ENCODE data around the gene SNTB2.

DNA sequence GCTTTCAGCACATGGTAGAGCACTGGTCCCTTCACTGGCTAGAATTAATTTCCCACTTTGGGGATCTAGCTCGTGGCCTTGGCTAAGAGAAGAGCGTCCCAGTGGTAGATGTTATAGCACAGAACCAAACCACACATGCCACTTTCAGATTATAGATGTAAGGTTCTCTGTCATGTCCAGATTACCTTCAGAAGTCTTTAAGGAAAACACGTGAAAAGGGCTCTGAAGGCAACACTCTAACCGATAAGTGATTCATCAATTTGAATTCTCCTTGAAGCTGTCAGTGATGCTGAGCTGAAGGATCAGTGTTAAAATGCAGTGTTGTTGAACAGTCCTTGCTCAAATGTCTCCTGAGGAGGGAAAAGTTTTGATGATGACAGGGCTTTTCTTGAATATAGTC, 80.7 kb downstream of the SNTB2 start:
- TF ChIP-seq RXRA (IDR thresholded peaks at IDR 0.05; ENCODE audit: borderline replicate concordance, low read depth): no peak
- TF ChIP-seq, protein P1, sequence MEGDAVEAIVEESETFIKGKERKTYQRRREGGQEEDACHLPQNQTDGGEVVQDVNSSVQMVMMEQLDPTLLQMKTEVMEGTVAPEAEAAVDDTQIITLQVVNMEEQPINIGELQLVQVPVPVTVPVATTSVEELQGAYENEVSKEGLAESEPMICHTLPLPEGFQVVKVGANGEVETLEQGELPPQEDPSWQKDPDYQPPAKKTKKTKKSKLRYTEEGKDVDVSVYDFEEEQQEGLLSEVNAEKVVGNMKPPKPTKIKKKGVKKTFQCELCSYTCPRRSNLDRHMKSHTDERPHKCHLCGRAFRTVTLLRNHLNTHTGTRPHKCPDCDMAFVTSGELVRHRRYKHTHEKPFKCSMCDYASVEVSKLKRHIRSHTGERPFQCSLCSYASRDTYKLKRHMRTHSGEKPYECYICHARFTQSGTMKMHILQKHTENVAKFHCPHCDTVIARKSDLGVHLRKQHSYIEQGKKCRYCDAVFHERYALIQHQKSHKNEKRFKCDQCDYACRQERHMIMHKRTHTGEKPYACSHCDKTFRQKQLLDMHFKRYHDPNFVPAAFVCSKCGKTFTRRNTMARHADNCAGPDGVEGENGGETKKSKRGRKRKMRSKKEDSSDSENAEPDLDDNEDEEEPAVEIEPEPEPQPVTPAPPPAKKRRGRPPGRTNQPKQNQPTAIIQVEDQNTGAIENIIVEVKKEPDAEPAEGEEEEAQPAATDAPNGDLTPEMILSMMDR (IDR thresholded peaks at IDR 0.05): no peak
- no peak for TF ChIP-seq EZH2phosphoT487 (IDR thresholded peaks at IDR 0.05; ENCODE audit: borderline replicate concordance, low read depth)
- TF ChIP-seq EP300 (IDR thresholded peaks at IDR 0.05; ENCODE audit: borderline replicate concordance in 1 of 2, low read depth in 1 of 2, low read length in 1 of 2): no peak
- TF ChIP-seq GABPA (IDR thresholded peaks at IDR 0.05; ENCODE audit: low read depth): no peak
- TF ChIP-seq, protein P2, sequence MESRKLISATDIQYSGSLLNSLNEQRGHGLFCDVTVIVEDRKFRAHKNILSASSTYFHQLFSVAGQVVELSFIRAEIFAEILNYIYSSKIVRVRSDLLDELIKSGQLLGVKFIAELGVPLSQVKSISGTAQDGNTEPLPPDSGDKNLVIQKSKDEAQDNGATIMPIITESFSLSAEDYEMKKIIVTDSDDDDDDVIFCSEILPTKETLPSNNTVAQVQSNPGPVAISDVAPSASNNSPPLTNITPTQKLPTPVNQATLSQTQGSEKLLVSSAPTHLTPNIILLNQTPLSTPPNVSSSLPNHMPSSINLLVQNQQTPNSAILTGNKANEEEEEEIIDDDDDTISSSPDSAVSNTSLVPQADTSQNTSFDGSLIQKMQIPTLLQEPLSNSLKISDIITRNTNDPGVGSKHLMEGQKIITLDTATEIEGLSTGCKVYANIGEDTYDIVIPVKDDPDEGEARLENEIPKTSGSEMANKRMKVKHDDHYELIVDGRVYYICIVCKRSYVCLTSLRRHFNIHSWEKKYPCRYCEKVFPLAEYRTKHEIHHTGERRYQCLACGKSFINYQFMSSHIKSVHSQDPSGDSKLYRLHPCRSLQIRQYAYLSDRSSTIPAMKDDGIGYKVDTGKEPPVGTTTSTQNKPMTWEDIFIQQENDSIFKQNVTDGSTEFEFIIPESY (IDR thresholded peaks at IDR 0.05; ENCODE audit: borderline replicate concordance, low read depth): no peak
- no peak for TF ChIP-seq YY1 (IDR thresholded peaks at IDR 0.05; ENCODE audit: low read depth)
- TF ChIP-seq FOXJ3 (CRISPR knock-in tag; IDR thresholded peaks at IDR 0.05): no peak
- TF ChIP-seq, protein P3, sequence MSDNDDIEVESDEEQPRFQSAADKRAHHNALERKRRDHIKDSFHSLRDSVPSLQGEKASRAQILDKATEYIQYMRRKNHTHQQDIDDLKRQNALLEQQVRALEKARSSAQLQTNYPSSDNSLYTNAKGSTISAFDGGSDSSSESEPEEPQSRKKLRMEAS (IDR thresholded peaks at IDR 0.05; ENCODE audit: low read depth): no peak
- TF ChIP-seq, protein P4, sequence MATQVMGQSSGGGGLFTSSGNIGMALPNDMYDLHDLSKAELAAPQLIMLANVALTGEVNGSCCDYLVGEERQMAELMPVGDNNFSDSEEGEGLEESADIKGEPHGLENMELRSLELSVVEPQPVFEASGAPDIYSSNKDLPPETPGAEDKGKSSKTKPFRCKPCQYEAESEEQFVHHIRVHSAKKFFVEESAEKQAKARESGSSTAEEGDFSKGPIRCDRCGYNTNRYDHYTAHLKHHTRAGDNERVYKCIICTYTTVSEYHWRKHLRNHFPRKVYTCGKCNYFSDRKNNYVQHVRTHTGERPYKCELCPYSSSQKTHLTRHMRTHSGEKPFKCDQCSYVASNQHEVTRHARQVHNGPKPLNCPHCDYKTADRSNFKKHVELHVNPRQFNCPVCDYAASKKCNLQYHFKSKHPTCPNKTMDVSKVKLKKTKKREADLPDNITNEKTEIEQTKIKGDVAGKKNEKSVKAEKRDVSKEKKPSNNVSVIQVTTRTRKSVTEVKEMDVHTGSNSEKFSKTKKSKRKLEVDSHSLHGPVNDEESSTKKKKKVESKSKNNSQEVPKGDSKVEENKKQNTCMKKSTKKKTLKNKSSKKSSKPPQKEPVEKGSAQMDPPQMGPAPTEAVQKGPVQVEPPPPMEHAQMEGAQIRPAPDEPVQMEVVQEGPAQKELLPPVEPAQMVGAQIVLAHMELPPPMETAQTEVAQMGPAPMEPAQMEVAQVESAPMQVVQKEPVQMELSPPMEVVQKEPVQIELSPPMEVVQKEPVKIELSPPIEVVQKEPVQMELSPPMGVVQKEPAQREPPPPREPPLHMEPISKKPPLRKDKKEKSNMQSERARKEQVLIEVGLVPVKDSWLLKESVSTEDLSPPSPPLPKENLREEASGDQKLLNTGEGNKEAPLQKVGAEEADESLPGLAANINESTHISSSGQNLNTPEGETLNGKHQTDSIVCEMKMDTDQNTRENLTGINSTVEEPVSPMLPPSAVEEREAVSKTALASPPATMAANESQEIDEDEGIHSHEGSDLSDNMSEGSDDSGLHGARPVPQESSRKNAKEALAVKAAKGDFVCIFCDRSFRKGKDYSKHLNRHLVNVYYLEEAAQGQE (IDR thresholded peaks at IDR 0.05; ENCODE audit: low read depth, low read length): no peak
- TF ChIP-seq, protein P5, sequence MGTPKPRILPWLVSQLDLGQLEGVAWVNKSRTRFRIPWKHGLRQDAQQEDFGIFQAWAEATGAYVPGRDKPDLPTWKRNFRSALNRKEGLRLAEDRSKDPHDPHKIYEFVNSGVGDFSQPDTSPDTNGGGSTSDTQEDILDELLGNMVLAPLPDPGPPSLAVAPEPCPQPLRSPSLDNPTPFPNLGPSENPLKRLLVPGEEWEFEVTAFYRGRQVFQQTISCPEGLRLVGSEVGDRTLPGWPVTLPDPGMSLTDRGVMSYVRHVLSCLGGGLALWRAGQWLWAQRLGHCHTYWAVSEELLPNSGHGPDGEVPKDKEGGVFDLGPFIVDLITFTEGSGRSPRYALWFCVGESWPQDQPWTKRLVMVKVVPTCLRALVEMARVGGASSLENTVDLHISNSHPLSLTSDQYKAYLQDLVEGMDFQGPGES (IDR thresholded peaks at IDR 0.05; ENCODE audit: low read depth, low read length): no peak
- TF ChIP-seq RAD21 (IDR thresholded peaks at IDR 0.05; ENCODE audit: low read length): no peak
- no peak for TF ChIP-seq SMC3 (IDR thresholded peaks at IDR 0.05; ENCODE audit: low read depth, low read length)

Measured in SK-N-SH (cell line).